ENCODE data around the gene PDE4B. TPM values are rescaled to one million over a fixed set of nuclear protein-coding genes. Genes with fewer than 3 reads are reported as not detected.

Gene PDE4B
- total RNA-seq, 1 donor from 2014 or later: 37.5 TPM

- no peak for DNase-seq (ENCODE audit: low read depth, low spot score)
- Mint-ChIP-seq H3K4me3 (no peak overlapping the region), H3K36me3 (ENCODE audit: low read depth) (no peaks in the 10 kb centered on the region), H3K27me3 (ENCODE audit: low read depth) (peaks cover 4% of the 10 kb centered on the region), H3K9me3 (no peaks in the 10 kb centered on the region), H3K27ac (ENCODE audit: unreplicated experiment) (no peak overlapping the region), H3K4me1 (peaks cover 16% of the 10 kb centered on the region)
- no peak for TF ChIP-seq CTCF (conservative IDR thresholded peaks at IDR 0.05)
Measured at GRCh38 chr1:66168467-66168887, 375.8 kb downstream of the PDE4B start.

- H3K4me1 Mint-ChIP-seq: peaks cover 16% of the 10 kb centered on the region
- no peak overlapping the region for H3K27ac Mint-ChIP-seq (ENCODE audit: unreplicated experiment)
- no peaks in the 10 kb centered on the region for H3K36me3 Mint-ChIP-seq (ENCODE audit: low read depth)
- TF ChIP-seq CTCF (conservative IDR thresholded peaks at IDR 0.05): no peak
- no peak for DNase-seq (ENCODE audit: low read depth, low spot score)
- no peak overlapping the region for H3K4me3 Mint-ChIP-seq
- no peaks in the 10 kb centered on the region for H3K9me3 Mint-ChIP-seq
- no peaks in the 10 kb centered on the region for H3K27me3 Mint-ChIP-seq (ENCODE audit: low read depth)
Measured at GRCh38 chr1:66168948-66169671, 376.4 kb downstream of the PDE4B start.

GRCh38 chr1:66172272-66172671 lies 379.6 kb downstream of the PDE4B start:
- no peak for TF ChIP-seq CTCF (conservative IDR thresholded peaks at IDR 0.05)
- H3K27ac Mint-ChIP-seq (ENCODE audit: unreplicated experiment): no peak overlapping the region
- peaks cover 32% of the 10 kb centered on the region for H3K4me1 Mint-ChIP-seq
- H3K36me3 Mint-ChIP-seq (ENCODE audit: low read depth): no peaks in the 10 kb centered on the region
- H3K9me3 Mint-ChIP-seq: no peaks in the 10 kb centered on the region
- H3K4me3 Mint-ChIP-seq: no peak overlapping the region
- H3K27me3 Mint-ChIP-seq (ENCODE audit: low read depth): no peaks in the 10 kb centered on the region
- no peak for DNase-seq (ENCODE audit: low read depth, low spot score)

- no peak for TF ChIP-seq CTCF (conservative IDR thresholded peaks at IDR 0.05)
- H3K4me3 Mint-ChIP-seq: no peak overlapping the region
- no peaks in the 10 kb centered on the region for H3K27me3 Mint-ChIP-seq (ENCODE audit: low read depth)
- no peaks in the 10 kb centered on the region for H3K36me3 Mint-ChIP-seq (ENCODE audit: low read depth)
- no peak for DNase-seq (ENCODE audit: low read depth, low spot score)
- peaks cover 21% of the 10 kb centered on the region for H3K4me1 Mint-ChIP-seq
- no peak overlapping the region for H3K27ac Mint-ChIP-seq (ENCODE audit: unreplicated experiment)
- no peaks in the 10 kb centered on the region for H3K9me3 Mint-ChIP-seq
Measured at GRCh38 chr1:66175098-66175497, 382.4 kb downstream of the PDE4B start.

GRCh38 chr1:66175581-66175980 lies 382.9 kb downstream of the PDE4B start:
- H3K4me3 Mint-ChIP-seq: no peak overlapping the region
- H3K27me3 Mint-ChIP-seq (ENCODE audit: low read depth): no peaks in the 10 kb centered on the region
- no peak overlapping the region for H3K27ac Mint-ChIP-seq (ENCODE audit: unreplicated experiment)
- peaks cover 23% of the 10 kb centered on the region for H3K4me1 Mint-ChIP-seq
- no peak for TF ChIP-seq CTCF (conservative IDR thresholded peaks at IDR 0.05)
- no peak for DNase-seq (ENCODE audit: low read depth, low spot score)
- no peaks in the 10 kb centered on the region for H3K9me3 Mint-ChIP-seq
- no peaks in the 10 kb centered on the region for H3K36me3 Mint-ChIP-seq (ENCODE audit: low read depth)
